ENCODE measurements around the gene PRMT1.
A peak's percentile ranks its signal among the peaks of the same experiment; 100 is the strongest.

PRMT1 gene

GRCh38 chr19:49658566-49659442, 18.3 kb upstream of the PRMT1 start:
- no peak for DNase-seq
- Mint-ChIP-seq H3K4me1 (peaks cover 12% of the 10 kb centered on the region), H3K27ac (no peak overlapping the region), H3K4me3 (no peak overlapping the region), H3K9me3 (peaks cover 4% of the 10 kb centered on the region), H3K27me3 (ENCODE audit: low read depth, poor library complexity) (no peaks in the 10 kb centered on the region), H3K36me3 (ENCODE audit: low read depth) (peaks cover 64% of the 10 kb centered on the region)
- TF ChIP-seq CTCF (IDR thresholded peaks at IDR 0.05): no peak

- no peak for TF ChIP-seq CTCF (IDR thresholded peaks at IDR 0.05)
- peaks cover 28% of the 10 kb centered on the region for H3K4me1 Mint-ChIP-seq
- peaks cover 50% of the 10 kb centered on the region for H3K36me3 Mint-ChIP-seq (ENCODE audit: low read depth)
- no peak overlapping the region for H3K4me3 Mint-ChIP-seq
- no peak for DNase-seq
- peak overlapping the region; percentile 25 for H3K27ac Mint-ChIP-seq
- peaks cover 4% of the 10 kb centered on the region for H3K9me3 Mint-ChIP-seq
- H3K27me3 Mint-ChIP-seq (ENCODE audit: low read depth, poor library complexity): no peaks in the 10 kb centered on the region
Measured at GRCh38 chr19:49660338-49660961, 16.6 kb upstream of the PRMT1 start.

- Mint-ChIP-seq H3K27me3 (ENCODE audit: low read depth, poor library complexity) (no peaks in the 10 kb centered on the region), H3K27ac (no peak overlapping the region)
Measured at GRCh38 chr19:49662011-49662410, 15.1 kb upstream of the PRMT1 start.

GRCh38 chr19:49663224-49663623, 13.8 kb upstream of the PRMT1 start:
- Mint-ChIP-seq H3K27ac (no peak overlapping the region), H3K27me3 (ENCODE audit: low read depth, poor library complexity) (peaks cover 4% of the 10 kb centered on the region), H3K4me3 (no peak overlapping the region), H3K9me3 (peaks cover 4% of the 10 kb centered on the region), H3K4me1 (peaks cover 43% of the 10 kb centered on the region), H3K36me3 (ENCODE audit: low read depth) (peaks cover 37% of the 10 kb centered on the region)
- no peak for TF ChIP-seq CTCF (IDR thresholded peaks at IDR 0.05)
- no peak for DNase-seq

More at GRCh38 chr19:49662011-49662410, 15.1 kb upstream of the PRMT1 start:
- peaks cover 42% of the 10 kb centered on the region for H3K4me1 Mint-ChIP-seq
- no peak overlapping the region for H3K4me3 Mint-ChIP-seq
- peaks cover 4% of the 10 kb centered on the region for H3K9me3 Mint-ChIP-seq
- TF ChIP-seq CTCF (IDR thresholded peaks at IDR 0.05): no peak
- no peak for DNase-seq
- peaks cover 43% of the 10 kb centered on the region for H3K36me3 Mint-ChIP-seq (ENCODE audit: low read depth)

- peak overlapping the region; percentile 97 for H3K4me3 Mint-ChIP-seq
- peaks cover 43% of the 10 kb centered on the region for H3K4me1 Mint-ChIP-seq
- H3K27me3 Mint-ChIP-seq (ENCODE audit: low read depth, poor library complexity): peaks cover 4% of the 10 kb centered on the region
- peak overlapping the region; percentile 93 for H3K27ac Mint-ChIP-seq
- peak; percentile 97 for DNase-seq
- peaks cover 32% of the 10 kb centered on the region for H3K36me3 Mint-ChIP-seq (ENCODE audit: low read depth)
- TF ChIP-seq CTCF (IDR thresholded peaks at IDR 0.05): no peak
- H3K9me3 Mint-ChIP-seq: peaks cover 4% of the 10 kb centered on the region
Measured at GRCh38 chr19:49664171-49665035, 12.7 kb upstream of the PRMT1 start.

Data from nephron progenitor cell (in vitro differentiated cells).